ENCODE data around the gene FAM89A. TPM values are rescaled to one million over a fixed set of nuclear protein-coding genes. Genes with fewer than 3 reads are reported as not detected.

Gene FAM89A
- total and polyA plus RNA-seq, 2 of the 8 experiments (the other 6 are each of a cell fraction or from before 2014, with no cell fraction given), result 2.1 to 2.2 TPM

DNA sequence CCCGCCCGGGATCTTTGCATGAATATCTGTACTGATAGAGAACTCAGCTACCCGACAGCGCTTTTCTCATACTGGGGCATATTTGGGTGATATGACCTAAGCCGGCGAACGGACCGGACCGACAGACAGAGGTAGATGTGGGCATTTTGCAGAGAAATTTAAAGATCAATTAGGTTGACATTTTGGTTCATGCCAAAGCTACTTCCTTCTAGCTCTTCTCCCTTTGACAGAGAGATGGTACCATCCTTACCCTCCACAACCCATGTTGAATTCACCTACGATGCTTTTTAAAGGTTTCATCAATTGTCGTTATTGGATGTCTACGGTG lies 60.7 kb downstream of the FAM89A start:
- Histone ChIP-seq H2BK12ac (ENCODE audit: low read depth, low read length) (no peak overlapping the region), H3K27ac (ENCODE audit: low read depth, low read length) (no peak overlapping the region), H3K9me3 (ENCODE audit: insufficient read depth in 2 of 2, low read depth in 1 of 2, low read length in 1 of 2) (no peaks in the 10 kb centered on the region), H2AK5ac (ENCODE audit: low read depth, low read length) (no peak overlapping the region), H2BK5ac (ENCODE audit: low read depth, low read length) (no peak overlapping the region), H3K27me3 (replicated peaks in 1 of 4; ENCODE audit: control insufficient read depth in 3 of 4, extremely low read depth in 1 of 4, insufficient read depth in 3 of 4, low read length in 3 of 4) (peaks cover 17 to 48% (median 29%) of the 10 kb centered on the region in 4 experiments), H2BK120ac (replicated peaks; ENCODE audit: low read depth, low read length) (no peak overlapping the region), H3K4me1 (replicated peaks in 1 of 4; ENCODE audit: control insufficient read depth in 3 of 4, insufficient read depth in 4 of 4, low read length in 3 of 4) (peaks cover 0 to 5% (median 2%) of the 10 kb centered on the region in 4 experiments; a peak in 4 of 7 replicates), H3K56ac (replicated peaks; ENCODE audit: insufficient read length, low read depth, low read length) (no peak overlapping the region), H4K8ac (ENCODE audit: extremely low read depth, insufficient read depth, low read length) (no peak overlapping the region), H3K18ac (ENCODE audit: extremely low read depth, low read length) (no peak overlapping the region), H3K79me1 (ENCODE audit: low read depth, low read length) (no peaks in the 10 kb centered on the region), H3K79me2 (ENCODE audit: control insufficient read depth in 1 of 2, insufficient read depth in 2 of 2, low read length in 2 of 2) (no peaks in the 10 kb centered on the region; a peak in 1 of 4 replicates), H3K9ac (replicated peaks in 1 of 4; ENCODE audit: extremely low read depth in 1 of 4, low read depth in 3 of 4, low read length in 3 of 4) (peak overlapping the region in 3 of 4 experiments; percentile 26 to 54 (median 48); a peak in 5 of 7 replicates), H3K4ac (replicated peaks; ENCODE audit: insufficient read length, low read depth, low read length) (no peak overlapping the region), H3K4me3 (ENCODE audit: extremely low read depth in 1 of 4, insufficient read depth in 2 of 4, low read depth in 3 of 4, low read length in 4 of 4) (peak overlapping the region; percentile 60 to 93 (median 85)), H2BK15ac (ENCODE audit: low read length) (no peak overlapping the region), H3K23me2 (ENCODE audit: low read depth, low read length) (peaks cover 6% of the 10 kb centered on the region), H3K23ac (ENCODE audit: insufficient read length) (no peak overlapping the region), H3K14ac (ENCODE audit: insufficient read length) (no peak overlapping the region), H3K4me2 (ENCODE audit: insufficient read depth in 1 of 2, low read depth in 2 of 2, low read length in 2 of 2) (peak overlapping the region; percentile 63 to 78), H2AFZ (ENCODE audit: low read length) (peak overlapping the region; percentile 82), H3K36me3 (ENCODE audit: control insufficient read depth in 2 of 4, insufficient read depth in 4 of 4, low read length in 3 of 4) (no peaks in the 10 kb centered on the region; a peak in 2 of 8 replicates), H4K20me1 (replicated peaks in 1 of 2; ENCODE audit: control insufficient read depth in 1 of 2, insufficient read depth in 2 of 2, low read length in 2 of 2) (peaks cover 10 to 34% of the 10 kb centered on the region in 2 experiments), H4K5ac (ENCODE audit: insufficient read length, low read depth, low read length) (no peak overlapping the region), H4K91ac (replicated peaks; ENCODE audit: insufficient read length, low read length) (no peak overlapping the region), H2BK20ac (ENCODE audit: low read length) (no peak overlapping the region)
- CTCF ChIA-PET (ENCODE audit: partially characterized antibody), result interaction anchor here (0.6 to 1.6 kb wide), 4 partner anchors 14 to 232 kb away, joined by 3 to 6 read pairs (median 3); no protein-coding TSS in a partner anchor
- WGBS, 2 experiments (ENCODE audit: extremely low coverage in 1 of 2, insufficient coverage in 1 of 2, insufficient read length in 1 of 2, insufficient replicate concordance in 2 of 2, low coverage in 1 of 2, low lambda C conversion rate in 2 of 2, missing lambda C conversion rate in 1 of 2), result 18% methylated on average over 12 of the region's 12 CpGs; no CpG with 5 or more reads in 1 of the 2 experiments
- POLR2A ChIA-PET (ENCODE audit: partially characterized antibody), result no interaction called here
- TF ChIP-seq YY1 (IDR thresholded peaks at IDR 0.05; ENCODE audit: low read depth, low read length) (no peak), FOSL1 (IDR thresholded peaks at IDR 0.05; ENCODE audit: insufficient read depth, low read depth, low read length) (no peak), JUN (IDR thresholded peaks at IDR 0.05; ENCODE audit: low read depth, low read length) (no peak), KDM4A (IDR thresholded peaks at IDR 0.05; ENCODE audit: low read depth, low read length, severe bottlenecking) (no peak), JUND (IDR thresholded peaks at IDR 0.05; ENCODE audit: low read length) (no peak)
- FAIRE-seq, result no peak
- no peak for DNase-seq (ENCODE audit: low read depth in 1 of 2, low spot score in 2 of 2)
